ENCODE measurements around the gene POC1A. TPM values are rescaled to one million over a fixed set of nuclear protein-coding genes. Genes with fewer than 3 reads are reported as not detected.

Gene POC1A
- polyA plus RNA-seq, 2 donors, result 1.7 to 5.2 TPM

GRCh38 chr3:52077925-52078324, 76.3 kb downstream of the POC1A start:
- Histone ChIP-seq H3K27ac (ENCODE audit: low read depth in 2 of 2, low read length in 1 of 2) (no peak overlapping the region), H3K36me3 (ENCODE audit: control insufficient read depth in 2 of 2, insufficient read depth in 2 of 2, low read length in 1 of 2) (peaks cover 0 to 2% of the 10 kb centered on the region in 2 donors), H3K4me1 (ENCODE audit: control insufficient read depth in 2 of 2, insufficient read depth in 2 of 2, low read length in 1 of 2) (peaks cover 0 to 3% of the 10 kb centered on the region in 2 donors), H3K27me3 (ENCODE audit: control insufficient read depth in 1 of 2, insufficient read depth in 2 of 2, low read length in 2 of 2) (no peaks in the 10 kb centered on the region), H3K4me3 (ENCODE audit: low read depth in 1 of 2, low read length in 2 of 2) (no peak overlapping the region), H3K9me3 (ENCODE audit: control insufficient read depth in 2 of 2, insufficient read depth in 1 of 2, low read depth in 1 of 2, low read length in 1 of 2) (no peaks in the 10 kb centered on the region)
- WGBS, 2 donors, result 50 to 51% methylated on average over 3 of the region's 3 CpGs

GRCh38 chr3:52076896-52077780, 77.1 kb downstream of the POC1A start:
- no peaks in the 10 kb centered on the region for H3K27me3 ChIP-seq (ENCODE audit: control insufficient read depth in 1 of 2, insufficient read depth in 2 of 2, low read length in 2 of 2)
- H3K4me1 ChIP-seq (ENCODE audit: control insufficient read depth in 2 of 2, insufficient read depth in 2 of 2, low read length in 1 of 2), result peaks cover 0 to 3% of the 10 kb centered on the region in 2 donors
- H3K9me3 ChIP-seq (ENCODE audit: control insufficient read depth in 2 of 2, insufficient read depth in 1 of 2, low read depth in 1 of 2, low read length in 1 of 2), result no peaks in the 10 kb centered on the region
- H3K4me3 ChIP-seq (ENCODE audit: low read depth in 1 of 2, low read length in 2 of 2), result no peak overlapping the region
- 76 to 83% methylated on average over 14 of the region's 14 CpGs for WGBS, 2 donors
- H3K36me3 ChIP-seq (ENCODE audit: control insufficient read depth in 2 of 2, insufficient read depth in 2 of 2, low read length in 1 of 2), result peaks cover 0 to 2% of the 10 kb centered on the region in 2 donors
- H3K27ac ChIP-seq (ENCODE audit: low read depth in 2 of 2, low read length in 1 of 2), result no peak overlapping the region

- Histone ChIP-seq H3K4me3 (ENCODE audit: low read depth in 1 of 2, low read length in 2 of 2) (no peak overlapping the region), H3K9me3 (ENCODE audit: control insufficient read depth in 2 of 2, insufficient read depth in 1 of 2, low read depth in 1 of 2, low read length in 1 of 2) (no peaks in the 10 kb centered on the region), H3K27me3 (ENCODE audit: control insufficient read depth in 1 of 2, insufficient read depth in 2 of 2, low read length in 2 of 2) (no peaks in the 10 kb centered on the region), H3K27ac (ENCODE audit: low read depth in 2 of 2, low read length in 1 of 2) (no peak overlapping the region), H3K4me1 (ENCODE audit: control insufficient read depth in 2 of 2, insufficient read depth in 2 of 2, low read length in 1 of 2) (peaks cover 12 to 20% of the 10 kb centered on the region in 2 donors), H3K36me3 (ENCODE audit: control insufficient read depth in 2 of 2, insufficient read depth in 2 of 2, low read length in 1 of 2) (no peaks in the 10 kb centered on the region)
- WGBS, 2 donors, result 91 to 96% methylated on average over 7 of the region's 7 CpGs
These were observed 80.7 kb downstream of the POC1A start for GRCh38 chr3:52073490-52073889.

- no peak overlapping the region for H3K27ac ChIP-seq (ENCODE audit: low read depth in 2 of 2, low read length in 1 of 2)
- H3K4me3 ChIP-seq (ENCODE audit: low read depth in 1 of 2, low read length in 2 of 2), result no peak overlapping the region
- H3K4me1 ChIP-seq (ENCODE audit: control insufficient read depth in 2 of 2, insufficient read depth in 2 of 2, low read length in 1 of 2), result peaks cover 12 to 21% of the 10 kb centered on the region in 2 donors
- no peaks in the 10 kb centered on the region for H3K27me3 ChIP-seq (ENCODE audit: control insufficient read depth in 1 of 2, insufficient read depth in 2 of 2, low read length in 2 of 2)
- H3K36me3 ChIP-seq (ENCODE audit: control insufficient read depth in 2 of 2, insufficient read depth in 2 of 2, low read length in 1 of 2), result no peaks in the 10 kb centered on the region
- no peaks in the 10 kb centered on the region for H3K9me3 ChIP-seq (ENCODE audit: control insufficient read depth in 2 of 2, insufficient read depth in 1 of 2, low read depth in 1 of 2, low read length in 1 of 2)
- 91 to 93% methylated on average over 8 of the region's 8 CpGs for WGBS, 2 donors
These were observed 81.8 kb downstream of the POC1A start for GRCh38 chr3:52072471-52072870.

GRCh38 chr3:52072020-52072419, 82.2 kb downstream of the POC1A start:
- Histone ChIP-seq H3K36me3 (ENCODE audit: control insufficient read depth in 2 of 2, insufficient read depth in 2 of 2, low read length in 1 of 2) (no peaks in the 10 kb centered on the region), H3K27me3 (ENCODE audit: control insufficient read depth in 1 of 2, insufficient read depth in 2 of 2, low read length in 2 of 2) (no peaks in the 10 kb centered on the region), H3K9me3 (ENCODE audit: control insufficient read depth in 2 of 2, insufficient read depth in 1 of 2, low read depth in 1 of 2, low read length in 1 of 2) (no peaks in the 10 kb centered on the region), H3K4me3 (ENCODE audit: low read depth in 1 of 2, low read length in 2 of 2) (no peak overlapping the region), H3K4me1 (ENCODE audit: control insufficient read depth in 2 of 2, insufficient read depth in 2 of 2, low read length in 1 of 2) (peaks cover 14 to 24% of the 10 kb centered on the region in 2 donors), H3K27ac (ENCODE audit: low read depth in 2 of 2, low read length in 1 of 2) (no peak overlapping the region)
- WGBS, 2 donors, result 75 to 83% methylated on average over 5 of the region's 5 CpGs

- H3K27ac ChIP-seq (ENCODE audit: low read depth in 2 of 2, low read length in 1 of 2), result peak overlapping the region; percentile 36 to 69
- no peaks in the 10 kb centered on the region for H3K9me3 ChIP-seq (ENCODE audit: control insufficient read depth in 2 of 2, insufficient read depth in 1 of 2, low read depth in 1 of 2, low read length in 1 of 2)
- 57 to 58% methylated on average over 22 of the region's 22 CpGs for WGBS, 2 donors
These were observed 83.2 kb downstream of the POC1A start for GRCh38 chr3:52070724-52071621.

GRCh38 chr3:52069855-52070254, 84.4 kb downstream of the POC1A start:
- Histone ChIP-seq H3K27ac (ENCODE audit: low read depth in 2 of 2, low read length in 1 of 2) (peak overlapping the region in 1 of 2 donors; percentile 59), H3K36me3 (ENCODE audit: control insufficient read depth in 2 of 2, insufficient read depth in 2 of 2, low read length in 1 of 2) (no peaks in the 10 kb centered on the region), H3K4me1 (ENCODE audit: control insufficient read depth in 2 of 2, insufficient read depth in 2 of 2, low read length in 1 of 2) (peaks cover 16 to 42% of the 10 kb centered on the region in 2 donors), H3K4me3 (ENCODE audit: low read depth in 1 of 2, low read length in 2 of 2) (no peak overlapping the region), H3K9me3 (ENCODE audit: control insufficient read depth in 2 of 2, insufficient read depth in 1 of 2, low read depth in 1 of 2, low read length in 1 of 2) (no peaks in the 10 kb centered on the region), H3K27me3 (ENCODE audit: control insufficient read depth in 1 of 2, insufficient read depth in 2 of 2, low read length in 2 of 2) (no peaks in the 10 kb centered on the region)
- whole genome bisulfite sequencing, 2 donors, result 93 to 95% methylated on average over 4 of the region's 4 CpGs

More at GRCh38 chr3:52070724-52071621, 83.2 kb downstream of the POC1A start:
- Histone ChIP-seq H3K27me3 (ENCODE audit: control insufficient read depth in 1 of 2, insufficient read depth in 2 of 2, low read length in 2 of 2) (no peaks in the 10 kb centered on the region), H3K4me3 (ENCODE audit: low read depth in 1 of 2, low read length in 2 of 2) (no peak overlapping the region), H3K4me1 (ENCODE audit: control insufficient read depth in 2 of 2, insufficient read depth in 2 of 2, low read length in 1 of 2) (peaks cover 16 to 34% of the 10 kb centered on the region in 2 donors), H3K36me3 (ENCODE audit: control insufficient read depth in 2 of 2, insufficient read depth in 2 of 2, low read length in 1 of 2) (no peaks in the 10 kb centered on the region)

GRCh38 chr3:52069135-52069534, 85.1 kb downstream of the POC1A start:
- H3K4me1 ChIP-seq (ENCODE audit: control insufficient read depth in 2 of 2, insufficient read depth in 2 of 2, low read length in 1 of 2), result peaks cover 16 to 46% of the 10 kb centered on the region in 2 donors
- no peak overlapping the region for H3K4me3 ChIP-seq (ENCODE audit: low read depth in 1 of 2, low read length in 2 of 2)
- H3K27ac ChIP-seq (ENCODE audit: low read depth in 2 of 2, low read length in 1 of 2), result no peak overlapping the region
- no peaks in the 10 kb centered on the region for H3K36me3 ChIP-seq (ENCODE audit: control insufficient read depth in 2 of 2, insufficient read depth in 2 of 2, low read length in 1 of 2)
- no peaks in the 10 kb centered on the region for H3K27me3 ChIP-seq (ENCODE audit: control insufficient read depth in 1 of 2, insufficient read depth in 2 of 2, low read length in 2 of 2)
- no peaks in the 10 kb centered on the region for H3K9me3 ChIP-seq (ENCODE audit: control insufficient read depth in 2 of 2, insufficient read depth in 1 of 2, low read depth in 1 of 2, low read length in 1 of 2)
- 86 to 89% methylated on average over 5 of the region's 5 CpGs for WGBS, 2 donors

GRCh38 chr3:52068730-52069129, 85.5 kb downstream of the POC1A start:
- Histone ChIP-seq H3K36me3 (ENCODE audit: control insufficient read depth in 2 of 2, insufficient read depth in 2 of 2, low read length in 1 of 2) (no peaks in the 10 kb centered on the region), H3K4me1 (ENCODE audit: control insufficient read depth in 2 of 2, insufficient read depth in 2 of 2, low read length in 1 of 2) (peaks cover 16 to 48% of the 10 kb centered on the region in 2 donors), H3K27me3 (ENCODE audit: control insufficient read depth in 1 of 2, insufficient read depth in 2 of 2, low read length in 2 of 2) (no peaks in the 10 kb centered on the region), H3K9me3 (ENCODE audit: control insufficient read depth in 2 of 2, insufficient read depth in 1 of 2, low read depth in 1 of 2, low read length in 1 of 2) (no peaks in the 10 kb centered on the region), H3K4me3 (ENCODE audit: low read depth in 1 of 2, low read length in 2 of 2) (no peak overlapping the region), H3K27ac (ENCODE audit: low read depth in 2 of 2, low read length in 1 of 2) (no peak overlapping the region)
- 66 to 69% methylated on average over 12 of the region's 12 CpGs for WGBS, 2 donors
